GM12891 (cell line): ENCODE measurements around the gene GAST.

Source experiments
- POLR2A ChIP-seq: IDR thresholded peaks from 2 replicates; pipeline ENCODE4 v1.6.1; 2011; ENCODE audit warnings: low read depth, low read length, control low read depth
- POLR2AphosphoS5 ChIP-seq: IDR thresholded peaks from 2 replicates; pipeline ENCODE4 v1.6.1; 2011; ENCODE audit warnings: low read depth, low read length, control low read depth
- TAF1 ChIP-seq: IDR thresholded peaks from 2 replicates; pipeline ENCODE4 v1.6.1; 2011; ENCODE audit warnings: low read depth, low read length, control low read depth

- TF ChIP-seq POLR2A (no peak), TAF1 (no peak), POLR2AphosphoS5 (no peak)
Observed at GRCh38 chr17:41734949-41735313, 22.8 kb downstream of the GAST start.
